Measurements from ENCODE around the gene EDRF1.

The EDRF1 gene

GRCh38 chr10:125765835-125766234, 46.3 kb downstream of the EDRF1 start:
- H3K9me3 Mint-ChIP-seq, result no peaks in the 10 kb centered on the region
- no peak overlapping the region for H3K27ac Mint-ChIP-seq
- peaks cover 24% of the 10 kb centered on the region for H3K36me3 Mint-ChIP-seq (ENCODE audit: low read depth)
- no peaks in the 10 kb centered on the region for H3K4me1 Mint-ChIP-seq (ENCODE audit: low read depth)
- no peaks in the 10 kb centered on the region for H3K27me3 Mint-ChIP-seq (ENCODE audit: low read depth)
- H3K4me3 Mint-ChIP-seq, result no peak overlapping the region

GRCh38 chr10:125766511-125766910, 47.0 kb downstream of the EDRF1 start:
- Mint-ChIP-seq H3K27me3 (ENCODE audit: low read depth) (no peaks in the 10 kb centered on the region), H3K4me3 (no peak overlapping the region), H3K36me3 (ENCODE audit: low read depth) (peaks cover 21% of the 10 kb centered on the region), H3K27ac (no peak overlapping the region), H3K9me3 (no peaks in the 10 kb centered on the region), H3K4me1 (ENCODE audit: low read depth) (no peaks in the 10 kb centered on the region)

- H3K36me3 Mint-ChIP-seq (ENCODE audit: low read depth), result peaks cover 19% of the 10 kb centered on the region
- no peak overlapping the region for H3K27ac Mint-ChIP-seq
- no peaks in the 10 kb centered on the region for H3K4me1 Mint-ChIP-seq (ENCODE audit: low read depth)
- H3K27me3 Mint-ChIP-seq (ENCODE audit: low read depth), result no peaks in the 10 kb centered on the region
- H3K9me3 Mint-ChIP-seq, result no peaks in the 10 kb centered on the region
- H3K4me3 Mint-ChIP-seq, result no peak overlapping the region
Observed at GRCh38 chr10:125768219-125768855, 48.8 kb downstream of the EDRF1 start.

DNA sequence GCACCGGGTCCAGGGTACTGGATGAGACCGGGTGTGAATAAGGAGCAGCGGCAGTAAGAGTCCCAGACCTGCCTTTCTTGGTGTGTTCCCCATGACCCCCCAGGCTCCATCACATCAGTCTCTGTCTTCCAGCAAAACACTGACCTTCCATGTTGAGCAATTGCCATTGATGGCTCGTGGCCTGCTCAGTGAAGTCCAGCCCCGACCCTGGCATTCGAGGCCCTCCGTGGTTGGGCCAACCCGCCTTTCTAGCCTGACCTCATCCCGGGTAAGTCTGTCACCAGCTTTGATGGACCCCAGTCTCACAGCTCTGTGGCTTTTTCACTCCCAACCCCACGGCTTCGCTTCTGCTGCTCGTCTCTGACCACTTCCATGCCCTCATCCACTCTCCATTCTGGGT, 49.7 kb downstream of the EDRF1 start:
- Mint-ChIP-seq H3K27ac (no peak overlapping the region), H3K9me3 (no peaks in the 10 kb centered on the region), H3K27me3 (ENCODE audit: low read depth) (no peaks in the 10 kb centered on the region), H3K4me3 (no peak overlapping the region), H3K4me1 (ENCODE audit: low read depth) (no peaks in the 10 kb centered on the region), H3K36me3 (ENCODE audit: low read depth) (peaks cover 17% of the 10 kb centered on the region)

DNA sequence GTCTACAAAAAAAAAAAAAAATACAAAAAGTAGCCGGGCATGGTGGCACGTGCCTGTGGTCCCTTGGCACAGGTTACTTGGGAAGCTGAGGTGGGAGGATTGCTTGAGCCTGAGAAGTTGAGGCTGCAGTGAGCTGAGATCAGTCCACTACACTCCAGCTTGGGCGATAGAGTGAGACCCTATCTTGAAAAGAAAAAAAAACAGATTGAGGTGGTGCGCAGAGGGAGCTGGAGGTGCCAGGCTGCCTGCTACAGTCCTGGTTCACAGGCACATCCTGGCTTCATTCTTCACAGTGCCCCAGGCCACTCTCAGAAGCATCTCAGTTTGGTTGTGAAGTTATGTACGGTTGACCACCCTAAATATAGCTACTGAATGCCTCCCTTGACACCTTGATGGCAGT, 51.3 kb downstream of the EDRF1 start:
- no peaks in the 10 kb centered on the region for H3K27me3 Mint-ChIP-seq (ENCODE audit: low read depth)
- no peak overlapping the region for H3K4me3 Mint-ChIP-seq

GRCh38 chr10:125772112-125772863, 52.8 kb downstream of the EDRF1 start:
- Mint-ChIP-seq H3K4me1 (ENCODE audit: low read depth) (no peaks in the 10 kb centered on the region), H3K27ac (no peak overlapping the region), H3K27me3 (ENCODE audit: low read depth) (no peaks in the 10 kb centered on the region), H3K36me3 (ENCODE audit: low read depth) (no peaks in the 10 kb centered on the region), H3K4me3 (no peak overlapping the region), H3K9me3 (no peaks in the 10 kb centered on the region)

More for the DNA sequence above, 51.3 kb downstream of the EDRF1 start:
- H3K27ac Mint-ChIP-seq, result no peak overlapping the region
- no peaks in the 10 kb centered on the region for H3K4me1 Mint-ChIP-seq (ENCODE audit: low read depth)
- H3K36me3 Mint-ChIP-seq (ENCODE audit: low read depth), result peaks cover 4% of the 10 kb centered on the region
- H3K9me3 Mint-ChIP-seq, result no peaks in the 10 kb centered on the region

DNA sequence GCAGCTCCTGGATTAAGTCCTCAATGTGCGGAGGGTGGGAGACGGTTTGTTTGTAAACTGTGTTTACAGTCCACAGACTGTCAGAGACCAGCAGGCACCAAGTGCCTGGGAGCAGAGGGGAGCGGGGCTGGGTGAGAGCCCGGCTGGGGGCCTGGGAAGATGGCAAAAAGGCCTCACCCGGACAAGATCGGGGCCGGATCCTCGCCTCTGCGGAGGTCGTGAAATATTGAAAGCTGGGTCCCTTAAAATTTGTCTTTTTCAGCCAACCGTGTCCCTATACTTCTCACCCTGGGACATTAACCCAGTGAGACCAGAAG, 53.3 kb downstream of the EDRF1 start:
- Mint-ChIP-seq H3K9me3 (no peaks in the 10 kb centered on the region), H3K36me3 (ENCODE audit: low read depth) (no peaks in the 10 kb centered on the region), H3K27me3 (ENCODE audit: low read depth) (no peaks in the 10 kb centered on the region), H3K4me3 (no peak overlapping the region), H3K27ac (no peak overlapping the region), H3K4me1 (ENCODE audit: low read depth) (no peaks in the 10 kb centered on the region)

GRCh38 chr10:125773687-125774543, 54.4 kb downstream of the EDRF1 start:
- Mint-ChIP-seq H3K9me3 (no peaks in the 10 kb centered on the region), H3K27me3 (ENCODE audit: low read depth) (no peaks in the 10 kb centered on the region)

GRCh38 chr10:125774581-125775191, 55.2 kb downstream of the EDRF1 start:
- Mint-ChIP-seq H3K4me3 (no peak overlapping the region), H3K27ac (no peak overlapping the region), H3K36me3 (ENCODE audit: low read depth) (no peaks in the 10 kb centered on the region), H3K9me3 (no peaks in the 10 kb centered on the region), H3K4me1 (ENCODE audit: low read depth) (no peaks in the 10 kb centered on the region), H3K27me3 (ENCODE audit: low read depth) (no peaks in the 10 kb centered on the region)

More at GRCh38 chr10:125773687-125774543, 54.4 kb downstream of the EDRF1 start:
- Mint-ChIP-seq H3K27ac (no peak overlapping the region), H3K4me3 (no peak overlapping the region), H3K4me1 (ENCODE audit: low read depth) (no peaks in the 10 kb centered on the region), H3K36me3 (ENCODE audit: low read depth) (no peaks in the 10 kb centered on the region)

DNA sequence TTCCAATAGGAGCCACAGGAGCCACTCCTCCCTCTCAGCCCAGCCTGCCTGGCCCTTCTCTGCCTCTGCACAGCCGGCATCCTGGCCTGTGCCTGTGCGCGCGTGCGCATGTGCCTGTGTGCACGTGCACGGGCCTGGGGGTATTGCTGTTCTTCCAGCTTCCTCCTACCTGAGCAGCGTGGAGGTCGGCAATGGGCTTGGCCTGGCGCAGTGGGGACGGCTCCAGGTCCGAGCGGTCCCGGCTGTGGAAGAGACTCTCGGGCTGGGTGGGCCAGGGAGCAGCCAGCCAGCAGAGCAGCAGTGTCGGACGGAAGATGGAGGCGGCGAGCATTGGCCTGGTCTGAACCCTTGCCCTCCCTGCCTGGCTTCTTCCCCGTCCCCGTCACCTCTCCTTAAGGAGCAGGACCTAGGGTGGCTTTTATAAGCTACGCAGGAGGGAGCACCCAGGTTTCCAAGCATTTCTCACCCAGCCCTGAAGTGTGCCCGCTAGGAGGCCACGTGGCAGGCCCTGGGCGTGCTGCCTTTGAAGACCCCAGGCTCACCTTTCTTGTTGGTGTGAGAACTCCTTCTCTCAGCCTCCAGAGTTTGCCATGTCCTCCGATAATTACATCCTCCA, 56.1 kb downstream of the EDRF1 start, which contains the start of gene MMP21:
Gene MMP21, minus strand, starts transcription at position 331 of the 616 bp plus-strand sequence. Its CDS starts 0 bp downstream, at position 331.
- H3K27ac Mint-ChIP-seq, result no peak within 1 kb of the TSS
- H3K9me3 Mint-ChIP-seq, result no peaks in the 10 kb centered on the region
- H3K36me3 Mint-ChIP-seq (ENCODE audit: low read depth), result no peaks in the 10 kb centered on the region
- no peaks in the 10 kb centered on the region for H3K4me1 Mint-ChIP-seq (ENCODE audit: low read depth)
- no peak within 1 kb of the TSS for H3K4me3 Mint-ChIP-seq
- H3K27me3 Mint-ChIP-seq (ENCODE audit: low read depth), result no peaks in the 10 kb centered on the region

DNA sequence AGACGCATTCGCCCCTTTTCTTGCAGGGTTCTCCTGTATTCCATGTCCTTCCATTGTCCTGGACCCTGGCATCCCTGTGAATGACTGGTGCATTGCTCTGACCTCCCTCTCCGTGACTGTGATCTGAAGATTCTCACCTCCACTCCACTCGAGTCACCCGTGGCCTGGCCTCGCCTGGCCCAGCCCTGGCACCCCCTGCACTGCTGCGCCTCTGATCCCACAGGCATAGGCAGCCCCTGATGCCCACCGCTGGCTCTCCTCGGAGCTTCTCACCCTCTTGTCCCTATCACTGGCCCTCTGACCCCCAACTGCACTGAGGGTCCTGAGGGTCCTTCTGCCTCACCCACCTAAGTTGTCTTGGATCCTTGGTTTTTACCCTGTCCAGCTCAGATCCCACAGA, 58.3 kb downstream of the EDRF1 start:
- Mint-ChIP-seq H3K27me3 (ENCODE audit: low read depth) (no peaks in the 10 kb centered on the region), H3K4me1 (ENCODE audit: low read depth) (no peaks in the 10 kb centered on the region), H3K36me3 (ENCODE audit: low read depth) (no peaks in the 10 kb centered on the region), H3K9me3 (no peaks in the 10 kb centered on the region), H3K27ac (no peak overlapping the region), H3K4me3 (no peak overlapping the region)

- Mint-ChIP-seq H3K36me3 (ENCODE audit: low read depth) (no peaks in the 10 kb centered on the region), H3K9me3 (no peaks in the 10 kb centered on the region), H3K4me3 (no peak overlapping the region), H3K4me1 (ENCODE audit: low read depth) (no peaks in the 10 kb centered on the region), H3K27me3 (ENCODE audit: low read depth) (no peaks in the 10 kb centered on the region), H3K27ac (no peak overlapping the region)
Observed at GRCh38 chr10:125778556-125778955, 59.0 kb downstream of the EDRF1 start.

- H3K36me3 Mint-ChIP-seq (ENCODE audit: low read depth), result no peaks in the 10 kb centered on the region
- H3K4me3 Mint-ChIP-seq, result no peak overlapping the region
- no peaks in the 10 kb centered on the region for H3K27me3 Mint-ChIP-seq (ENCODE audit: low read depth)
- no peak overlapping the region for H3K27ac Mint-ChIP-seq
- H3K4me1 Mint-ChIP-seq (ENCODE audit: low read depth), result no peaks in the 10 kb centered on the region
- no peaks in the 10 kb centered on the region for H3K9me3 Mint-ChIP-seq
Observed at GRCh38 chr10:125779403-125780327, 60.2 kb downstream of the EDRF1 start.
